ENCODE data around the gene SENP1. TPM values are rescaled to one million over a fixed set of nuclear protein-coding genes. Genes with fewer than 3 reads are reported as not detected.
A peak's percentile ranks its signal among the peaks of the same experiment; 100 is the strongest.

The SENP1 gene
- total RNA-seq, 3 donors from 2014 or later = 14.4 to 36.1 (median 30.2) TPM

- intact Hi-C loops (cut with DNase I; ENCODE audit: low total_unique reads) = no loop called here
- Histone ChIP-seq H3K9me3 (no peaks in the 10 kb centered on the region), H3K27ac (no peak overlapping the region), H3K4me1 (peaks cover 1 to 3% of the 10 kb centered on the region in 2 donors), H3K36me3 (no peaks in the 10 kb centered on the region), H3K4me3 (no peak overlapping the region), H3K27me3 (no peaks in the 10 kb centered on the region)
- TF ChIP-seq CTCF (IDR thresholded peaks at IDR 0.05) = no peak
- TF ChIP-seq POLR2A (IDR thresholded peaks at IDR 0.05) = no peak
- TF ChIP-seq POLR2AphosphoS5 (IDR thresholded peaks at IDR 0.05) = no peak
- DNase-seq (ENCODE audit: low spot score in 2 of 2) = no peak
Measured at GRCh38 chr12:47995981-47996401, 109.9 kb downstream of the SENP1 start.

DNA sequence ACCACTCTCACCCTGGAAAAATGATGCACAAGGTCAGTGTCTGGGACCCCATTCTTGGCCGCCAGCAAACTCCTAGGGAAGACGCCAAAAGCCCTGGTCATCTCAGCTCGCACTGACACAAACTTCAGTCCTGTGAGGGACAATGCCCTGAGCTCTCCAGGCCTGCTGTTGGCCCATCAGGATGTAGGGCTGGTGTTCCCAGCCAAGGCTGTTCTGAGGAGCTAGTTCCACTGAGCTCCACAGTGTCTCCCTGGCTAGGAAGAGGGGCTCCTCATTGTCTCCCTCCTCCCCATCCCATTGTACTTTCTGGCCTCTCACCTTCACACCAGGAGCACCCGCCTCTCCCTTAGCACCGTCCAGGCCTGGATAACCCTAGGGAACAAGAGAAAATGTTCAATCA, 112.4 kb downstream of the SENP1 start:
- Histone ChIP-seq H3K4me1 (no peaks in the 10 kb centered on the region), H3K27me3 (no peaks in the 10 kb centered on the region), H3K9me3 (no peaks in the 10 kb centered on the region), H3K36me3 (no peaks in the 10 kb centered on the region), H3K4me3 (no peak overlapping the region), H3K27ac (no peak overlapping the region)
- DNase-seq (ENCODE audit: low spot score in 2 of 2) = peak in 1 of 2 donors; percentile 9
- no peak for TF ChIP-seq POLR2AphosphoS5 (IDR thresholded peaks at IDR 0.05)
- no peak for TF ChIP-seq CTCF (IDR thresholded peaks at IDR 0.05)
- TF ChIP-seq POLR2A (IDR thresholded peaks at IDR 0.05) = no peak
- intact Hi-C loops (cut with DNase I; ENCODE audit: low total_unique reads) = no loop called here

Other genes starting within 250 kb of the SENP1 start
- gene VDR, start 201.1 kb downstream of the SENP1 start, total RNA-seq = 10 to 100 TPM in 2 of 3 donors, 1 to 10 TPM in 1; 1.6 to 41.7 (median 16.1) TPM
- 100 to 1,000 TPM in 1 of 3 donors, 10 to 100 TPM in 2; 35.2 to 131 (median 73.4) TPM for gene TMEM106C, start 142.5 kb downstream of the SENP1 start, total RNA-seq
- gene COL2A1, start 101.6 kb downstream of the SENP1 start, total RNA-seq = 1 to 10 TPM in 2 of 3 donors, not detected in 1; 1.6 to 3.2 TPM
- gene PFKM, start 13.3 kb upstream of the SENP1 start, total RNA-seq = 10 to 100 TPM; 19.0 to 40.0 (median 31.8) TPM
- gene ASB8, start 51.4 kb upstream of the SENP1 start, total RNA-seq = 10 to 100 TPM; 20.6 to 37.2 (median 30.6) TPM
- 1 to 10 TPM in 1 of 3 donors, under 1 TPM in 2; 0.44 to 2.0 (median 0.48) TPM for gene CCDC184, start 77.6 kb upstream of the SENP1 start, total RNA-seq
- not detected for gene OR10AD1, start 97.2 kb upstream of the SENP1 start, total RNA-seq
- gene ZNF641, start 244.8 kb upstream of the SENP1 start, total RNA-seq = 10 to 100 TPM; 22.9 to 33.8 (median 23.4) TPM